Neural progenitor cell (in vitro differentiated cells): ENCODE data around the gene DOCK3. TPM values are rescaled to one million over a fixed set of nuclear protein-coding genes. Genes with fewer than 3 reads are reported as not detected.
"Not testable (repeated sequence)": the region's sequence is repeated elsewhere in the genome, so short reads cannot be mapped to it uniquely, and the experiment has no call there.

Experiments used
- DNase-seq: peaks from one replicate; pipeline ENCODE4 v3.0.0-alpha.2; 2016; ENCODE audit warnings: low spot score
- H2AFZ ChIP-seq: fragments of 200-600 bp; sonication (generic); replicated peaks from 2 replicates; pipeline ENCODE4 v1.6.1; 2016; ENCODE audit warnings: antibody characterized with exemption
- H3F3A ChIP-seq: fragments of 200-600 bp; sonication (generic); 2 replicates; pipeline ENCODE4 v1.6.1; 2016; ENCODE audit warnings: antibody characterized with exemption, low read depth
- H3K27ac ChIP-seq: fragments of 200-600 bp; sonication (generic); 2 replicates; pipeline ENCODE4 v1.5.1; 2016; ENCODE audit warnings: mild to moderate bottlenecking
- H3K27me3 ChIP-seq: fragments of 200-600 bp; sonication (generic); 2 replicates; pipeline ENCODE4 v1.6.1; 2016; ENCODE audit warnings: mild to moderate bottlenecking, moderate library complexity
- H3K36me3 ChIP-seq: fragments of 200-600 bp; sonication (generic); 2 replicates; pipeline ENCODE4 v1.5.1; 2016
- H3K4me1 ChIP-seq: fragments of 200-600 bp; sonication (generic); 2 replicates; pipeline ENCODE4 v1.6.1; 2016; ENCODE audit warnings: mixed run types
- H3K4me2 ChIP-seq: fragments of 200-600 bp; sonication (generic); 2 replicates; pipeline ENCODE4 v1.6.1; 2016
- H3K4me3 ChIP-seq: fragments of 200-600 bp; sonication (generic); 2 replicates; pipeline ENCODE4 v1.5.1; 2016
- H3K79me2 ChIP-seq: fragments of 200-600 bp; sonication (generic); 2 replicates; pipeline ENCODE4 v1.6.1; 2016; ENCODE audit warnings: low read depth
- H3K9ac ChIP-seq: fragments of 200-600 bp; sonication (generic); 2 replicates; pipeline ENCODE4 v1.6.1; 2016
- H3K9me3 ChIP-seq: fragments of 200-600 bp; sonication (generic); 2 replicates; pipeline ENCODE4 v1.5.1; 2016; ENCODE audit warnings: low read depth
- H4K20me1 ChIP-seq: fragments of 200-600 bp; sonication (generic); 2 replicates; pipeline ENCODE4 v1.6.1; 2016; ENCODE audit warnings: low read depth
- H3K27ac Mint-ChIP-seq: 3 replicates; pipeline ENCODE4 v1.8.0; 2021; ENCODE audit warnings: mixed read lengths
- H3K27me3 Mint-ChIP-seq: 2 replicates; pipeline ENCODE4 v1.8.0; 2022; ENCODE audit warnings: low read depth, mild to moderate bottlenecking, inconsistent platforms, moderate library complexity, mixed read lengths; ENCODE audit not compliant: insufficient read depth
- H3K36me3 Mint-ChIP-seq: 3 replicates; pipeline ENCODE4 v1.8.0; 2021; ENCODE audit warnings: mixed read lengths
- H3K4me1 Mint-ChIP-seq: 3 replicates; pipeline ENCODE4 v1.8.0; 2021; ENCODE audit warnings: mixed read lengths
- H3K4me3 Mint-ChIP-seq: 3 replicates; pipeline ENCODE4 v1.8.0; 2021; ENCODE audit warnings: mild to moderate bottlenecking, moderate library complexity, mixed read lengths
- H3K9me3 Mint-ChIP-seq: 3 replicates; pipeline ENCODE4 v1.8.0; 2020; ENCODE audit warnings: mixed read lengths
- CTCF ChIP-seq: fragments of 200-600 bp; sonication (generic); IDR thresholded peaks from 2 replicates; pipeline ENCODE4 v1.5.1; 2017; ENCODE audit warnings: antibody characterized with exemption, mild to moderate bottlenecking
- EZH2 ChIP-seq: fragments of 200-600 bp; sonication (generic); IDR thresholded peaks from 2 replicates; pipeline ENCODE4 v1.6.1; 2017; ENCODE audit warnings: antibody characterized with exemption, mild to moderate bottlenecking, moderate library complexity
- EZH2phosphoT487 ChIP-seq: fragments of 200-600 bp; sonication (generic); IDR thresholded peaks from 2 replicates; pipeline ENCODE4 v1.6.1; 2017; ENCODE audit warnings: antibody characterized with exemption
- total RNA-seq: library from RNA; depleted of rRNA; stranded (reverse); fragments of >200 nt; gene quantifications from 2 replicates; pipeline ENCODE4 v1.2.3, GENCODE V29; 2015; ENCODE audit warnings: low replicate concordance

DOCK3 gene
- total RNA-seq, 1 donor from 2014 or later = 10.7 TPM

- Histone ChIP-seq H3K9ac (no peak overlapping the region), H3K36me3 (no peaks in the 10 kb centered on the region), H3K27me3 (no peaks in the 10 kb centered on the region), H2AFZ (no peak overlapping the region), H4K20me1 (no peaks in the 10 kb centered on the region), H3F3A (no peaks in the 10 kb centered on the region), H3K4me2 (no peak overlapping the region), H3K79me2 (no peaks in the 10 kb centered on the region), H3K4me1 (no peaks in the 10 kb centered on the region), H3K27ac (no peak overlapping the region), H3K4me3 (no peak overlapping the region), H3K9me3 (no peaks in the 10 kb centered on the region)
- H3K36me3 Mint-ChIP-seq = no peaks in the 10 kb centered on the region
- TF ChIP-seq CTCF = no peak
- TF ChIP-seq EZH2 = no peak
- no peak overlapping the region for H3K4me3 Mint-ChIP-seq
- no peaks in the 10 kb centered on the region for H3K27me3 Mint-ChIP-seq
- no peak overlapping the region for H3K27ac Mint-ChIP-seq
- H3K4me1 Mint-ChIP-seq = no peaks in the 10 kb centered on the region
- no peak for DNase-seq
- no peaks in the 10 kb centered on the region for H3K9me3 Mint-ChIP-seq
Measured at GRCh38 chr3:50961386-50961785, 286.7 kb downstream of the DOCK3 start.

- Histone ChIP-seq H3F3A (no peaks in the 10 kb centered on the region), H3K79me2 (no peaks in the 10 kb centered on the region), H3K4me1 (no peaks in the 10 kb centered on the region), H4K20me1 (no peaks in the 10 kb centered on the region), H3K4me3 (no peak overlapping the region), H3K9me3 (no peaks in the 10 kb centered on the region), H3K36me3 (no peaks in the 10 kb centered on the region), H3K27me3 (no peaks in the 10 kb centered on the region), H3K4me2 (no peak overlapping the region), H3K9ac (no peak overlapping the region), H3K27ac (no peak overlapping the region), H2AFZ (no peak overlapping the region)
- H3K4me3 Mint-ChIP-seq = no peak overlapping the region
- H3K27me3 Mint-ChIP-seq = peaks cover 2% of the 10 kb centered on the region
- peaks cover 4% of the 10 kb centered on the region for H3K9me3 Mint-ChIP-seq
- H3K36me3 Mint-ChIP-seq = peaks cover 2% of the 10 kb centered on the region
- H3K27ac Mint-ChIP-seq = no peak overlapping the region
- TF ChIP-seq EZH2 (no peak), CTCF (peak; percentile 93)
- no peaks in the 10 kb centered on the region for H3K4me1 Mint-ChIP-seq
- peak; percentile 77 for DNase-seq
Measured at GRCh38 chr3:50971487-50971924, 296.8 kb downstream of the DOCK3 start.

- no peak overlapping the region for H3K27ac Mint-ChIP-seq
- no peak overlapping the region for H3K4me3 ChIP-seq
- H3K27ac ChIP-seq = no peak overlapping the region
- no peaks in the 10 kb centered on the region for H4K20me1 ChIP-seq
- H3K36me3 Mint-ChIP-seq = peaks cover 2% of the 10 kb centered on the region
- no peaks in the 10 kb centered on the region for H3K27me3 ChIP-seq
- H3K9me3 ChIP-seq = no peaks in the 10 kb centered on the region
- H3K4me3 Mint-ChIP-seq = no peak overlapping the region
- H3K9ac ChIP-seq = no peak overlapping the region
- TF ChIP-seq CTCF (no peak), EZH2 (no peak), EZH2phosphoT487 (no peak)
- DNase-seq = no peak
- H3K4me1 Mint-ChIP-seq = no peaks in the 10 kb centered on the region
- H3K27me3 Mint-ChIP-seq = peaks cover 2% of the 10 kb centered on the region
- H3F3A ChIP-seq = no peaks in the 10 kb centered on the region
- peaks cover 4% of the 10 kb centered on the region for H3K9me3 Mint-ChIP-seq
- no peaks in the 10 kb centered on the region for H3K36me3 ChIP-seq
- H3K4me1 ChIP-seq = no peaks in the 10 kb centered on the region
- H3K4me2 ChIP-seq = no peak overlapping the region
- H3K79me2 ChIP-seq = no peaks in the 10 kb centered on the region
- no peak overlapping the region for H2AFZ ChIP-seq
Measured at GRCh38 chr3:50972029-50972428, 297.3 kb downstream of the DOCK3 start.

DNA sequence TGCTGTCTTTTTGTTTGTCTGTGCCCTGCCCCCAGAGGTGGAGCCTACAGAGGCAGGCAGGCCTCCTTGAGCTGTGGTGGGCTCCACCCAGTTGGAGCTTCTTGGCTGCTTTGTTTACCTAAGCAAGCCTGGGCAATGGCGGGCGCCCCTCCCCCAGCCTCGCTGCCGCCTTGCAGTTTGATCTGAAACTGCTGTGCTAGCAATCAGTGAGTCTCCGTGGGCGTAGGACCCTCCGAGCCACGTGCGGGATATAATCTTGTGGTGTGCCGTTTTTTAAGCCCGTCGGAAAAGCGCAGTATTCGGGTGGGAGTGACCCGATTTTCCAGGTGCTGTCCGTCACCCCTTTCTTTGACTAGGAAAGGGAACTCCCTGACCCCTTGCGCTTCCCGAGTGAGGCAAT, 303.9 kb downstream of the DOCK3 start:
- not testable (repeated sequence) for DNase-seq, H3K4me1 Mint-ChIP-seq, H3K36me3 ChIP-seq, H3K4me1 ChIP-seq, H3K4me2 ChIP-seq, H4K20me1 ChIP-seq, H3K9me3 Mint-ChIP-seq, H3K79me2 ChIP-seq, H3K9ac ChIP-seq, H3K27me3 Mint-ChIP-seq, H3K27me3 ChIP-seq, H3K36me3 Mint-ChIP-seq, H3K27ac Mint-ChIP-seq, H3F3A ChIP-seq, H3K9me3 ChIP-seq, H3K27ac ChIP-seq
- Histone ChIP-seq H3K4me3 (peak overlapping the region; percentile 5), H2AFZ (peak overlapping the region; percentile 42)
- peak overlapping the region; percentile 1 for H3K4me3 Mint-ChIP-seq
